ENCODE measurements around the gene NSD1. TPM values are rescaled to one million over a fixed set of nuclear protein-coding genes. Genes with fewer than 3 reads are reported as not detected.
"Not testable (repeated sequence)": the region's sequence is repeated elsewhere in the genome, so short reads cannot be mapped to it uniquely, and the experiment has no call there.

Gene NSD1
- total RNA-seq, 1 experiment from 2014 or later: 27.0 TPM

DNA sequence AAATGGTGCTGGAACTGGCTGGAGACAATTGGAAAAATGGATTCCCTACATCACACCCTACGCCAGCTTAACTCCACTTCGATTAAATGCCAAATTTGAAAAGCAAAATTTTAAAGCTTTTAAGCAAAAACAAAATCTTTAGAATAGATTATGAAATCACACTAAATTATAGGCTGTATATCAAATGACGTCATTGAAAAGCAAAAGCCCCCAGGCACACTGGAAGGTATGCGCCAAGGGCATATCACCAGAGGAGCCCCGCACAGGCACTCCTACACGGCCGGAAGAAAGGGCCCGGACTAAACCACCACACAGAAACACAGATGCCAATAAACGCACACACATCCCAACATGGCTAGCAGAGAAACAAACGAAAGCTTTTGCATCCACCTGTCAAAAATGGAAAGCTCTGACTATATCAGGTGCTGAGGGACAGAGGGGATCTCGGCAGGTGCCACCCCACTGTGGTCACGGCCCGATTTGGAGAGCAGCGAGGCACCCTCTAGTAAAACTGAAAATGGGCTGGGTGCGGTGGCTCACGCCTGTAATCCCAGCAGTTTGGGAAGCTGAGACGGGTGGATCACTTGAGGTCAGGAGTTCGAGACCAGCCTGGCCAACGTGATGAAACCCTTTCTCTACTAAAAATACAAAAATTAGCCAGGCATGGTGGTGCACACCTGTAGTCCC is 195.1 kb downstream of the NSD1 start:
- DNase-seq (ENCODE audit: low read depth): no peak

DNA sequence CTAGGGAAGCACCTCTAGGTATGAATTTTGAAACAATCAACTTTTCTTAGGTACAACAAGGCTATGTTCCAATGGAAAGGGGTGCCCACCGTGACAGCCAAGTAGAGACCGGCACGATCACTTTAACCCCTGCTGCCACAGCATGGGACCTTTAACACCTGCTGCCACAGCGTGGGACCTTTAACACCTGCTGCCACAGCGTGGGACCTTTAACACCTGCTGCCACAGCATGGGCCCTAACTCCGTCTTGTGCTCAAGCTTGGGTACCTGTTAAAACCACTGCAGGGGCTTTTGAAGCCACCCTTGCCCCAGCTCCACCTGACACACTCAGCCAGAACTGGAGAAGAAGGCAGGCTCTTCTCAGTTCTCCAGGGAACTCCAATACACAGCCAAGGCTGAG is 196.3 kb downstream of the NSD1 start:
- DNase-seq (ENCODE audit: low read depth): no peak

- DNase-seq (ENCODE audit: low read depth): no peak
These were observed 197.6 kb downstream of the NSD1 start for GRCh38 chr5:177330991-177331842.

DNA sequence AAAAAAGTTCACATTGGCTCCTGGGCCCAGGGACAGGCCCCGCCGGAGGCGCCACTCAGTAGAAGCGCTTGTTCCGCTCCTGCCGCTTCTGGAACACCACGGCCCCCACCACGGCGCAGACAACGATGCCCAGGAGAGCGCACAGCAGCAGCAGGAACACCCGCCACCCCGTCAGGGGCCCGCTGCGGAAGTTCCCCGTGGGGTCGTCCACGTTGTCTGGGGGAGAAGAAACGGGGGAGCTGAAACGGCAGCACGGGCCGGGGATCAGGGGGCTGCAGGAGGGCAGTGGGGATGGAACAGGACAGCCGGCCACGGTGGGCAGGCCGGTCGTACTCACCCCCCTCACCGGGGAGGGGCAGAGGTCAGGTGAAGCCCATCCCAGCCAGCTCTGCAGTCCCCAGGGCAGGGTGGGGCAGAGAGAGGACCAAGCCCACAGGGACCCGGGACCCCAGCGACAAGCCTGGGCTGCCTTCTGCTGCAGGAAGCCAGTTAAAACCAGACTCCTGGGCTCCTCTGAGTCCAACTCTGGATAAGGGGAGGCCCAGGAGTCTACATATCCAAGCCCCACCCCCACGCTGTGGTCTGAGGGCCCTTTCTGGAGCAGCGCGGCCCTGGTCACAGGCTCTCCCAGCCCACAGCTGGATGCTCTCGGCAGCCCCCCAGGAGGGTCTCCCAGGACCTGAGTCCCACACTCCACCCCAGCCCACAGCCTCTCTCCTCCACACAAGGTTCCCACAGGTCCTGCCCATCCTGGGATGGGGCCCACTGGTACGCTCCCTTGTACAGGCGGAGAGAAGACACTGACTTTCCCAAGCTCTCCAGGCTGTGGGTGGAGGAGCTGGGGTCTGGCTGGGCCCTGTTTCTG is 198.7 kb downstream of the NSD1 start:
- DNase-seq (ENCODE audit: low read depth): no peak

DNA sequence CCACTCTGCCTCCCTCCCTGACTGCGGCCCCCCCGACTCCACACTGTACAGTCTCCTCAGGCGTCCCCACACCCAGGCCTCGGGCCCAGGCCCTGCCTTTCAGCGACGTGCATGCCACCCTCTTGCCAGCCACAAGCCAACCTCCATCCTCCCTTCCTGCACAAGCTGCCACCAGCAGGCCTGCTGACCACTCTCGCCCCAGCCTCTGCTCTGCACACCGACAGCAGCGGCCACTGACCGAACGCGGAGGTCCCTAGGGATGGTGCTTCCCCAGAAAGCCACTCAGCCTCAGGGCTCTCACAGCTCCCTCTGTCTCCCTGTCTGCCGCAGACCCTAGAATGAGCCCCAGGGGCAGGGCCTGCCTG is 199.3 kb downstream of the NSD1 start:
- no peak for DNase-seq (ENCODE audit: low read depth)

GRCh38 chr5:177333420-177334154 is 200.0 kb downstream of the NSD1 start:
- no peak for DNase-seq (ENCODE audit: low read depth)

- no peak for DNase-seq (ENCODE audit: low read depth)
These were observed 200.6 kb downstream of the NSD1 start for GRCh38 chr5:177334155-177334551.

- DNase-seq (ENCODE audit: low read depth): no peak
These were observed 201.5 kb downstream of the NSD1 start for GRCh38 chr5:177334781-177335700.

DNA sequence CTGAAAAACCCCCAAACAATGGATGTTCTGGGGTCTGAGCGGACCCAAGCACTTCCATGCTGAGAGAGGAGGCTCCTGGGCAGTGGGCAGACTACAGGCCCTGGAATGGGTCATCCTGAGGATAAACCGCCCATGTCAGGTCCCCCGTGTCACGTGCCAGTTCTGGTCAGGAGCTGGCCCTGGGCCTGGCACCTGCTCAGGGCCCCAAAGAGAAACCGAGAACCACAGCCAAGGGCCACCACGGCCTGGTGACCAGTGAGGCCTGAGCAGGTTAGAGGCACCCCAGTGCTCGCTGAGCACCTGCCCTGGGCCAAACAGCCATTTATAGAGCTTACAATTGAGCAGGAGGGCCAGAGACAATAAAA is 202.1 kb downstream of the NSD1 start:
- DNase-seq (ENCODE audit: low read depth): no peak

DNA sequence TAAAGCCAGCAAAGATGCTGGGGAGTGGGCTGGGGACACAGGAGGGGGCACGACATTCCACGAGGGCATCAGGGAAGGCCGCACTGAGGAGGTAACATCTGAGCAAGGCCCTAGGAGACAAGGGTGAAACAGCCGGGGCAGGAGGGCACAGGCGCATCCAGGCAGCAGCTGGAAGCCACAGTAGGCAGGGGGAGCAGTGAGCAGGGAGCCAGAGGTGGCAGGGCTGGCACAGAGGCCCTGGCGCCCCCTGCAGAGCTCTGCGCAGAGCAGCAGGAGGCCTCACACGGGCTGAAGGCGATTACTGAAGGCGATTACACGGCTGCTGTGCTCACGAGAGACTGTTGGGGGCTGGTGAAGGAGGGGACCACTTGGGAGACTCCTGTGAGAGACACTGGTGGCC is 202.5 kb downstream of the NSD1 start:
- DNase-seq (ENCODE audit: low read depth): peak; percentile 51

DNA sequence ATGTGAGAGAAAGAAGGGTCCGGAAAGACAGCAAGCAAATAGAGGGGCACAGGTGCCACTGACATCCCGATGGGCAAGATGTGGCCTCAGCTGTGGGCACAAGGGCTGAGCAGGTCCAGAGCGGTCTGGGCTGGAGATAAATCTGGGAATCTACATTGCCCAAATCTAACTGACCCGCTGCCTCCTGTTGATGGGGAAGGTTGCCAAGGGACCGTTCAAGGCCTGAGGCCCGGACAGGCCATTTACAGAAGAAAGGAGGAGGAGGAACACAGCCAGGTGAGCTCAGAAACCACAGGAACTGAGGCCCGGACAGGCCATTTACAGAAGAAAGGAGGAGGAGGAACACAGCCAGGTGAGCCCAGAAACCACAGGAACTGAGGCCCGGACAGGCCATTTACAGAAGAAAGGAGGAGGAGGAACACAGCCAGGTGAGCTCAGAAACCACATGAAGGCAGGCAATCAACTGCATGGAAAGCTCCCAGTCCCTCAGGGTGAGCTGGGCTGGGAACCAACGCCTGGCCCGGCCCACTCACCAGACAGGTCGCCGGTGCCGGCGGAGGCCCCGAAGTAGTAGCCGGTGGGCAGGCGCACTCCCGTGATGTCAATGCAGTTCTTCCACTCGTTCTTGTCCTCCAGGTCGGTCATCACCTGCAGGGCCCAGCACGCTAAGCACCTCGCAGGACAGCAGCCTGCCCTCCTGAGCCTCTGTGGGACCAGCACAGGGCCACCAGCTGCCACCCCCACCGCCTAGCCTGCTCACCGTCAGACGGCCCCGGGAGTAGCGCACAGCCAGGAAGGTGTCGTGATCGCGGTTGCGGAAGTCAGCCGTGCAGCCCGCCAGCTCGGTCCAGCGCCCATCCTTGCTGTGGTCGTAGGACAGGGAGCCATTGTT is 203.3 kb downstream of the NSD1 start:
- DNase-seq (ENCODE audit: low read depth): no peak

- DNase-seq (ENCODE audit: low read depth): no peak
These were observed 204.9 kb downstream of the NSD1 start for GRCh38 chr5:177338251-177339106.

DNA sequence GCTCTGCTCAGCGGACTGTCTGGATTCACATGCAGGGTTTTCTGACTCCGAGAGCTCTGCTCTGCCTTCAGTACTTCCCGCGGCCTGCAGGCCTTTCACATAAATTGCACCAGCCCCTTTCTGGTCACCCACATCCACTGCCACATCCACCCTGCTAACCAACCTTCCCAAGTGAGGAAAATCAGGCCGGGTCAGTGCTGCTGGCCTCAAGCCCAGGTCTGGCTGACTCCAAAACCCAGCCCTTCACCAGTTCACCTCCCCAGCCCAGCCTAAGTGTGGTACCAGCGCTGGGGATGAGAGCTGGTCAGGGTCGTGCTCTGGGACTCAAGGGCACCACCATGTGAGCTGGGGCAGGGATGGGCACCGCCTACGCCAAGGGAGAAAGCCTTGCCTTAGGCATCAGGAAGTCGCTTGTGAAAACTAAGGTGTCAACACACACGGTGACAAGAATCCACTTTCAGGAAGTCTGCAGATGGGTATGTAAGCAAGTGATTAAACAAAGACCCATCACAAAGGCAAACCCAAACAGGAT is 205.6 kb downstream of the NSD1 start:
- DNase-seq (ENCODE audit: low read depth): no peak

DNA sequence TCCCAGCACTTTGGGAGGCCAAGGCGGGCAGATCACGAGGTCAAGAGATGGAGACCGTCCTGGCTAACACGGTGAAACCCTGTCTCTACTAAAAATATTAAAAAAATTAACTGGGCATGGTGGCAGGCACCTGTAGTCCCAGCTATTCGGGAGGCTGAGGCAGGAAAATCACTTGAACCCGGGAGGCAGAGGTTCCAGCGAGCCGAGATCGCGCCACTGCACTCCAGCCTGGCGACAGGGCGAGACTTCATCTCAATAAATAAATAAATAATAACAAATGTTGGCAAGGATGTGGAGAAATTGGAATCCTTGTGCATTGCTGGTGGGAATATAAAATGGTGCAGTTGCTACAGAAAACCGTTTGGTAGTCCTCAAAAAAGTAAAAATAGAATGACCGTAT is 209.4 kb downstream of the NSD1 start:
- DNase-seq (ENCODE audit: low read depth): not testable (repeated sequence)

- no peak for DNase-seq (ENCODE audit: low read depth)
These were observed 210.2 kb downstream of the NSD1 start for GRCh38 chr5:177343777-177344176.

- DNase-seq (ENCODE audit: low read depth): no peak
These were observed 211.3 kb downstream of the NSD1 start for GRCh38 chr5:177344891-177345290.

GRCh38 chr5:177346820-177347219 is 213.2 kb downstream of the NSD1 start:
- no peak for DNase-seq (ENCODE audit: low read depth)

GRCh38 chr5:177347699-177348098 is 214.1 kb downstream of the NSD1 start:
- no peak for DNase-seq (ENCODE audit: low read depth)

Measured in LHCN-M2 (cell line).